Prostate gland (tissue), 2 donors: ENCODE measurements around the gene OLIG2.

Experiments
- POLR2A ChIP-seq: fragments of 450-650 bp; IDR thresholded peaks from one replicate; pipeline ENCODE4 v1.6.1; 2016; ENCODE audit warnings: antibody characterized with exemption, mild to moderate bottlenecking
- TF ChIP-seq, protein P1 (sequence below), 4 experiments: fragments of 200-600 bp in 2 of 4; fragments of 450-650 bp in 2 of 4; sonication (generic) in 2 of 4; IDR thresholded peaks; 1 replicate in 3 of 4; 2 replicates in 1 of 4; pipeline ENCODE4 v1.5.1; 2016 to 2019; ENCODE audit warnings: antibody characterized with exemption in 4 of 4, mild to moderate bottlenecking in 2 of 4, moderate library complexity in 2 of 4

DNA sequence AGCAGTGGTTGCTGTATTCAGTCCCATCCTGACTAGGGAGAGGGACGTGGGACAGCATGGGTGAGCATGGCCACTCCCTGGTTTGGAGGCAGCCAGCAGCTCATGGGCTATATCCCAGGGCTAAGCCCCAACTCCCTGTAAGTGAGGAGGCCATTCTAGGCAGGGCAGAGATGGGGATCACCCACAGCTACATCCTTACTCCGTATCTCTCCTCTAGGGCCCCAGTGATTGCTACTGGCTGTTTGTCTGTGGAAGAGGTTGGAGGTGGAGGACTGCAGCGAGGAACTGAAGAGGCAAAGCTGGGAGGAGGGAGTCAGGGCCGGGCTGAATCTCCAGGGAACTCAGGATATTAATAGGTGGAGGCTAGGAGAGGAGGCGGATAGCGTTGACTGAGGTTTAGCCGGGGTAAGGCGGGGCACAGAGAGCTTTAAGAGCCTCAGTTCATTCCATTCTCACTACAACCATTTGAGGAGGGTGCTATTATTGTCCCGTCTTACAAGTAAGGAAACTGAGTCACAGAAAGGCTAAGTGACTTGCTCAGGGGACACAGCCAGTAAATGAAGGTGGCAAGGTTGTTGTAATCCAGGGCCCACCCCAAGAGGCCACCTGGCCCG, 6.8 kb downstream of the OLIG2 start:
- TF ChIP-seq, protein P1, sequence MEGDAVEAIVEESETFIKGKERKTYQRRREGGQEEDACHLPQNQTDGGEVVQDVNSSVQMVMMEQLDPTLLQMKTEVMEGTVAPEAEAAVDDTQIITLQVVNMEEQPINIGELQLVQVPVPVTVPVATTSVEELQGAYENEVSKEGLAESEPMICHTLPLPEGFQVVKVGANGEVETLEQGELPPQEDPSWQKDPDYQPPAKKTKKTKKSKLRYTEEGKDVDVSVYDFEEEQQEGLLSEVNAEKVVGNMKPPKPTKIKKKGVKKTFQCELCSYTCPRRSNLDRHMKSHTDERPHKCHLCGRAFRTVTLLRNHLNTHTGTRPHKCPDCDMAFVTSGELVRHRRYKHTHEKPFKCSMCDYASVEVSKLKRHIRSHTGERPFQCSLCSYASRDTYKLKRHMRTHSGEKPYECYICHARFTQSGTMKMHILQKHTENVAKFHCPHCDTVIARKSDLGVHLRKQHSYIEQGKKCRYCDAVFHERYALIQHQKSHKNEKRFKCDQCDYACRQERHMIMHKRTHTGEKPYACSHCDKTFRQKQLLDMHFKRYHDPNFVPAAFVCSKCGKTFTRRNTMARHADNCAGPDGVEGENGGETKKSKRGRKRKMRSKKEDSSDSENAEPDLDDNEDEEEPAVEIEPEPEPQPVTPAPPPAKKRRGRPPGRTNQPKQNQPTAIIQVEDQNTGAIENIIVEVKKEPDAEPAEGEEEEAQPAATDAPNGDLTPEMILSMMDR (IDR thresholded peaks at IDR 0.05), result no peak
- TF ChIP-seq POLR2A, result no peak
